Measurements from ENCODE around the gene F12.
A peak's percentile ranks its signal among the peaks of the same experiment; 100 is the strongest.
"Not testable (repeated sequence)": the region's sequence is repeated elsewhere in the genome, so short reads cannot be mapped to it uniquely, and the experiment has no call there.

The F12 gene

GRCh38 chr5:177390363-177391300 is 18.7 kb downstream of the F12 start:
- FAIRE-seq (peak; percentile 95), DNase-seq (ENCODE audit: extremely low spot score, insufficient read length, low read depth) (no peak)

GRCh38 chr5:177389241-177390169 is 19.9 kb downstream of the F12 start:
- DNase-seq (ENCODE audit: extremely low spot score, insufficient read length, low read depth) (no peak), FAIRE-seq (peak; percentile 89)

DNA sequence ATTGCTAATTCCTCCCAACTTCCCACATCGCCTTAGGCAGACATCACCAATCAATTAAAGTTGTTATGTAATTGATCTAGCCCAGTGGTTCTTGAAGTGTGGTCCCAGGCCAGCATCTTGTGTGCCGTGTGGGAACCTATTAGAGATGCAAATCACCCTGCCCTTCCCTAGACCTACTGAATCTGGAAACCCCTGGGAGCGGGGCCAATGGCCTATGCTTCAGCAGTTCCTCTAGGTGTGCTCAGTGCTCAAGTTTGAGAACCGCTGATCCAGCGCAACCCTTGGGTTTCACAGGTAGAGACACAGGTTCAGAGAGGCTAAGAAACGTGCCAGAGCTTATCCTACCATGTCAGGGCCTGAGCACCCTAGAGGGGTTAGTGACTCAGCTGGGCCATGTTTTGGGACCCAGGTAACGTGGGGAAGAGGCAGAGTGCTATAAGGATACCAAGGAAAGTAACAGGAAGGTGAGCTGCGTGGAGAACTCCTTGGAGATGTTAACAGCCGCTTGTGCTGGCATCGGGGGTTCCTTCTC is 20.8 kb downstream of the F12 start:
- DNase-seq (ENCODE audit: extremely low spot score, insufficient read length, low read depth) = no peak
- FAIRE-seq = no peak

GRCh38 chr5:177387405-177387804 is 22.0 kb downstream of the F12 start:
- DNase-seq (ENCODE audit: extremely low spot score, insufficient read length, low read depth) (no peak), FAIRE-seq (no peak)

GRCh38 chr5:177386542-177386941 is 22.8 kb downstream of the F12 start:
- FAIRE-seq (no peak), DNase-seq (ENCODE audit: extremely low spot score, insufficient read length, low read depth) (no peak)

DNA sequence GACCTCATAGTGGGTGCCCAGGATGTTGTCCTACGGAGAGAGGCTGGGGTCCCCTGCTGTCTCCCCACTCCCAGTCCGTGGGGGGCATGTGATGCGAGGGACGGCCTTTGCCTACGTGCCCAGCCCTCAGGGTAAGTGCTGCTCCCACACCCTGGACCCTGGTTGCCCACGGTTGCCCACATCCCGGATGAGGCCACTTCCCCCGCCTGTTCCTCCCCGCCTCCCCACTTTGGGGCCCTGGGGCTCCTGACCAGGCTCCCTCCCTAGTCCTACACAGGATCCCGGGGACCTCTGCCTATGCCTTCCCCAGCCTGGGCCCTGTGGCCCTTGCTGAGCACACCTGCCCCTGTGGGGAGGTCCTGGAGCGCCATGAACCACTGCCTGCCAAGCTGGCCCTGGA is 23.6 kb downstream of the F12 start:
- DNase-seq (ENCODE audit: extremely low spot score, insufficient read length, low read depth) (no peak), FAIRE-seq (no peak)

DNA sequence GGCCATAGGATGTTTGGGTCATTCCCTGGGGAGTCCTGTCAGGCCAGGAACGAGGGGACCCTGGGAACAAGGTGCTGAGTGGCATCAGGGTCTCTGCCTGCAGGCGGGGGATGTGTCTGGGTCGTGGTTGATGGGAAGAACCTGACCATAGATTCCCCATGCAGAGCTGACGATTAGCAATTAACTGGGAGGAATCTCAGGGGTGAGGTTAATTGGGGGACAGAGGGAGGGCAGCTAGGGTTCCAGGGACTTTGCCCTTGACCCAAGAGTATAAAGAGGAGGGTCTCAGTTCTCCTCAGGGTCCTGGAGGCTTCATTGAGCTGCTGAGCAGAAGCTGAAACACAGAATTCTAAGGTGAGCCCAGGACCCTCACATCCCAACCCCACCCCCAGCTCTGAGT is 25.2 kb downstream of the F12 start, which contains the start of gene SLC34A1:
SLC34A1 (plus strand) TSS at position 301 of the 400 bp plus-strand sequence. CDS start 1,308 bp downstream, outside the sequence.
- DNase-seq (ENCODE audit: extremely low spot score, insufficient read length, low read depth) (no peak), FAIRE-seq (no peak)

GRCh38 chr5:177383181-177383580 is 26.2 kb downstream of the F12 start:
- DNase-seq (ENCODE audit: extremely low spot score, insufficient read length, low read depth) = no peak
- FAIRE-seq = no peak

- no peak for DNase-seq (ENCODE audit: extremely low spot score, insufficient read length, low read depth)
- peak; percentile 5 for FAIRE-seq
These were observed 26.8 kb downstream of the F12 start for GRCh38 chr5:177382423-177383029.

DNA sequence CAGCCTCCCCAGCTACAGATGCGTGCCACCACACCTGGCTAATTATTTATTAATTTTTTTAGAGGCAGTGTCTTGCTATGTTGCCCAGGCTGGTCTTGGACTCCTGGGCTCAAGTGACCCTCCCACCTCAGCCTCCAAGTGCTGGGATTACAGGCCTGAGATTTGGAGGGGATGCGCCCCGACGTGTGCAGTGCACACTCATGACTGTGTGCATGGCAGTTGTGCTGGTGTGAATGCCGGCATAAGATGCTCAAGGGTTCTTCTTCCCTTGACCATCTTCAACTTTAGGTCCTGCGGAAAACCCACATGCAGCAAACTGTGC is 28.6 kb downstream of the F12 start:
- DNase-seq (ENCODE audit: extremely low spot score, insufficient read length, low read depth) (no peak), FAIRE-seq (no peak)

GRCh38 chr5:177378884-177379883 is 30.2 kb downstream of the F12 start:
- DNase-seq (ENCODE audit: extremely low spot score, insufficient read length, low read depth) (no peak), FAIRE-seq (peak; percentile 79)

DNA sequence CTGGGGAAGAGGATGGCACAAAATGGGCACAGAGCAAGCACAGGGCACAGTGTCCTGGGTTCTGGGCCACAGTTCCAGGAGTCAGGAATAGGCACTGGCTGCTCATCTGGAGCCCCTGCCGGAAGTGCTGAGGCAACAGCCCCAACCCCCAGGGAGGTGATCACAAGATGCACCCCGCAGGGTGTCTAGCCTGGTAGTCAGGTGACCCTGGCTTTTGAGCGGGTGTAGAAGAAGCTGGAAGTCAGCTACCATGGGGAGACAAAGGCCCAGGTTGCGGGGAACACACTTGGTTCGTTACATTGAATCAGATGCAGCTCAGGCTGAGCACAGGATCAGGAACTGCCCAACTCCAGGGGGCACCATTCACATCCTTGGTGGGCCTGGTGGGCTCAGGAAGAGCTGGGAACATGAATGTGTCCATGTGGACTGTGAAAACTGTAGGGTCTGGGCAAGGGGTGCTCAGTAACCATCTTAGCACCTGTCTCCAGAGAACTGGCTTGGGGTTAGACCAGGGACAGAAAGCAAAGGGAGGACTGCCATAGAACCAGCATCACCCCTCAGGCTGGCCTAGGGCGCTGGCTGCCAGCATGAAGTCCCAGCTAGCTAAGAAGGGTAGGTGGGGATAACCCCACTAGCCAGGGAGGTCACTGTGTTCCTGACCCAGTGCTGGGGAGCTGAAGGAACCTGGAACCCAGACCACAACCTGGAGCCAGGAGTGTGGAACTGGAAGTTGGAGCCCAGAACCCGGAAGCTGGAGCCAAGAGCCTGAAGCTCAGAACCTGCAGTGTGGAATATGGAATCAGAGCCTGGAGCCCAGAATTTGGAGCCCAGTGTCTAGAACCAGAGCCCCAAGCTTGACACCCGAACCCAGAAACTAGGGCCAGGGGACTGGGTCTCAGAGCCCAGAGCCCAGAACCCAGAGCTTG is 31.2 kb downstream of the F12 start:
- DNase-seq (ENCODE audit: extremely low spot score, insufficient read length, low read depth) (no peak), FAIRE-seq (no peak)

- DNase-seq (ENCODE audit: extremely low spot score, insufficient read length, low read depth) = no peak
- no peak for FAIRE-seq
These were observed 33.3 kb downstream of the F12 start for GRCh38 chr5:177376107-177376506.

GRCh38 chr5:177375516-177375915 is 33.8 kb downstream of the F12 start:
- DNase-seq (ENCODE audit: extremely low spot score, insufficient read length, low read depth) = not testable (repeated sequence)

GRCh38 chr5:177374211-177374610 is 35.2 kb downstream of the F12 start:
- no peak for DNase-seq (ENCODE audit: extremely low spot score, insufficient read length, low read depth)
- FAIRE-seq = no peak

More at GRCh38 chr5:177375516-177375915, 33.8 kb downstream of the F12 start:
- not testable (repeated sequence) for FAIRE-seq

DNA sequence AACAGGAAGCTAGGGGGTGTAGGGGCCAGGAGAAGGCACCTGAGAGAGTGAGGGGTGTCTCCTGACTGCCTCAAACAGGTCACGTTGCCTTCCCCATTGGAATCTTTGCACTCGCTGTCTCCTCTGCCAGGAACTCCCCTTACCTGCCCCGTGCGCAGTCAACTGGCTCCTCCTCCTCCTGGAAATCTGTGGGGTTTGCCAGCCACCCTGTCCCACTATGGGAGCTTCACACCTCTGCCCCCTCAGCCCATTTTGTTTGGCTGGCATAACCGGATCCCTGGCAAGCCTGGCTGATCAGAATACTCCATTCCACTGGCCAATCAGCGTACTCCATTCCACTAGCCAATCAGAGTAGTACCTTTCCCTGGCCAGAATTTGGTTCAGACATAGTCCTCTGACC is 35.6 kb downstream of the F12 start:
- no peak for FAIRE-seq

DNA sequence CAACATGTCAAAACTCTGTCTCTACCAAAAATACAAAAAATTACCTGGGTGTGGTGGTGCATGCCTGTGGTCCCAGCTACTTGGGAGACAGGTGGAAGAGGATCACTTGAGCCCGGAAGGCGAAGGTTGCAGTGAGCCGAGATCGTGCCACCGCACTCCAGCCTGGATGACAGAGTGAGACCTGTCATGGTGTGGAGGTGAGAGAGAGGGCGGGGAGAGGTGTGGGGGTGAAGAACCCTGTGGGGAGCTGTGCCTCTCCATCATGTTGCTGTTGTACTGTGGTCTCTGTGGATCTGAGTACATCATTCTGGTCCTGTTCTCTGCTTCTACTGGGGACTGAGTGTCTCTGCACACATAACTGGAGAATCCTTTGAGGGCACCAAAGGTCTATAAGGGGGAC is 36.5 kb downstream of the F12 start:
- FAIRE-seq = no peak
- DNase-seq (ENCODE audit: extremely low spot score, insufficient read length, low read depth) = no peak

More for the DNA sequence above, 35.6 kb downstream of the F12 start:
- no peak for DNase-seq (ENCODE audit: extremely low spot score, insufficient read length, low read depth)
